Measurements from ENCODE around the gene DNAJC5G.

DNAJC5G gene

GRCh38 chr2:27275211-27276150 lies at the start of gene DNAJC5G:
TSS of gene DNAJC5G (plus strand) at chr2:27275433. CDS start at chr2:27276729, 1,296 bp downstream.
- no peak within 1 kb of the TSS for H2AFZ ChIP-seq (ENCODE audit: low read depth, low read length)

GRCh38 chr2:27225526-27225925 lies 49.7 kb upstream of the DNAJC5G start:
- Histone ChIP-seq H3K4me3 (ENCODE audit: low read length) (no peak overlapping the region), H3K27me3 (ENCODE audit: low read depth, low read length) (no peaks in the 10 kb centered on the region), H3K4me2 (ENCODE audit: low read length) (no peak overlapping the region), H3K4me1 (ENCODE audit: low read length) (no peaks in the 10 kb centered on the region), H3K79me2 (ENCODE audit: low read length) (peaks cover 4% of the 10 kb centered on the region; the same call in 1 of the 2 replicates), H3K36me3 (replicated peaks; ENCODE audit: low read depth, low read length) (peaks cover 66% of the 10 kb centered on the region), H3K9me3 (ENCODE audit: insufficient read depth, low read length) (no peaks in the 10 kb centered on the region), H4K20me1 (ENCODE audit: insufficient read depth, low read length) (no peaks in the 10 kb centered on the region), H3K9ac (ENCODE audit: low read length) (no peak overlapping the region), H2AFZ (ENCODE audit: low read depth, low read length) (no peak overlapping the region), H3K27ac (ENCODE audit: low read length) (no peak overlapping the region)
- TF ChIP-seq CTCF (IDR thresholded peaks at IDR 0.05; ENCODE audit: low read depth, low read length): no peak
- no peak for TF ChIP-seq EZH2phosphoT487 (IDR thresholded peaks at IDR 0.05; ENCODE audit: low read depth)

More at GRCh38 chr2:27275211-27276150, at the start of gene DNAJC5G:
- Histone ChIP-seq H3K9ac (ENCODE audit: low read length) (no peak within 1 kb of the TSS), H3K4me3 (ENCODE audit: low read length) (no peak within 1 kb of the TSS), H4K20me1 (ENCODE audit: insufficient read depth, low read length) (no peaks in the 10 kb centered on the region), H3K79me2 (ENCODE audit: low read length) (no peaks in the 10 kb centered on the region), H3K4me1 (ENCODE audit: low read length) (peaks cover 16% of the 10 kb centered on the region), H3K4me2 (ENCODE audit: low read length) (no peak within 1 kb of the TSS), H3K9me3 (ENCODE audit: insufficient read depth, low read length) (no peaks in the 10 kb centered on the region), H3K36me3 (replicated peaks; ENCODE audit: low read depth, low read length) (no peaks in the 10 kb centered on the region), H3K27ac (ENCODE audit: low read length) (no peak within 1 kb of the TSS), H3K27me3 (ENCODE audit: low read depth, low read length) (peaks cover 13% of the 10 kb centered on the region; the same call in 1 of the 2 replicates)
- TF ChIP-seq CTCF (IDR thresholded peaks at IDR 0.05; ENCODE audit: low read depth, low read length) (no peak), EZH2phosphoT487 (IDR thresholded peaks at IDR 0.05; ENCODE audit: low read depth) (no peak)

- H3K9ac ChIP-seq (ENCODE audit: low read length): no peak overlapping the region
- H3K79me2 ChIP-seq (ENCODE audit: low read length): no peaks in the 10 kb centered on the region
- no peak overlapping the region for H3K4me2 ChIP-seq (ENCODE audit: low read length)
- TF ChIP-seq EZH2phosphoT487 (IDR thresholded peaks at IDR 0.05; ENCODE audit: low read depth) (no peak), CTCF (IDR thresholded peaks at IDR 0.05; ENCODE audit: low read depth, low read length) (no peak)
- no peak overlapping the region for H2AFZ ChIP-seq (ENCODE audit: low read depth, low read length)
- H3K9me3 ChIP-seq (ENCODE audit: insufficient read depth, low read length): no peaks in the 10 kb centered on the region
- no peak overlapping the region for H3K27ac ChIP-seq (ENCODE audit: low read length)
- peaks cover 67% of the 10 kb centered on the region for H3K36me3 ChIP-seq (replicated peaks; ENCODE audit: low read depth, low read length)
- H3K4me1 ChIP-seq (ENCODE audit: low read length): no peaks in the 10 kb centered on the region
- no peaks in the 10 kb centered on the region for H4K20me1 ChIP-seq (ENCODE audit: insufficient read depth, low read length)
- H3K27me3 ChIP-seq (ENCODE audit: low read depth, low read length): no peaks in the 10 kb centered on the region
- no peak overlapping the region for H3K4me3 ChIP-seq (ENCODE audit: low read length)
Observed at GRCh38 chr2:27227501-27227900, 47.7 kb upstream of the DNAJC5G start.

GRCh38 chr2:27231921-27232320 lies 43.3 kb upstream of the DNAJC5G start:
- H3K9me3 ChIP-seq (ENCODE audit: insufficient read depth, low read length): no peaks in the 10 kb centered on the region
- H3K4me2 ChIP-seq (ENCODE audit: low read length): no peak overlapping the region
- H3K4me1 ChIP-seq (ENCODE audit: low read length): no peaks in the 10 kb centered on the region
- no peak for TF ChIP-seq CTCF (IDR thresholded peaks at IDR 0.05; ENCODE audit: low read depth, low read length)
- no peak for TF ChIP-seq EZH2phosphoT487 (IDR thresholded peaks at IDR 0.05; ENCODE audit: low read depth)
- no peak overlapping the region for H3K4me3 ChIP-seq (ENCODE audit: low read length)
- H3K27ac ChIP-seq (ENCODE audit: low read length): no peak overlapping the region
- no peak overlapping the region for H3K9ac ChIP-seq (ENCODE audit: low read length)
- no peaks in the 10 kb centered on the region for H3K27me3 ChIP-seq (ENCODE audit: low read depth, low read length)
- H2AFZ ChIP-seq (ENCODE audit: low read depth, low read length): no peak overlapping the region
- no peaks in the 10 kb centered on the region for H3K79me2 ChIP-seq (ENCODE audit: low read length)
- H3K36me3 ChIP-seq (replicated peaks; ENCODE audit: low read depth, low read length): peaks cover 77% of the 10 kb centered on the region
- no peaks in the 10 kb centered on the region for H4K20me1 ChIP-seq (ENCODE audit: insufficient read depth, low read length)
